B cell (primary cell): Measurements from ENCODE around the gene CCR3.

Experiments used
- EZH2 ChIP-seq: IDR thresholded peaks from 2 replicates; pipeline ENCODE4 v1.6.1; 2012; ENCODE audit warnings: borderline replicate concordance, low read depth, mild to moderate bottlenecking, moderate library complexity, low read length; ENCODE audit not compliant: insufficient read depth, poor library complexity, severe bottlenecking
- TF ChIP-seq, protein P1 (sequence below): fragments of 200-600 bp; IDR thresholded peaks from one replicate; pipeline ENCODE4 v1.8.0; 2022; ENCODE audit warnings: antibody characterized with exemption, mild to moderate bottlenecking

DNA sequence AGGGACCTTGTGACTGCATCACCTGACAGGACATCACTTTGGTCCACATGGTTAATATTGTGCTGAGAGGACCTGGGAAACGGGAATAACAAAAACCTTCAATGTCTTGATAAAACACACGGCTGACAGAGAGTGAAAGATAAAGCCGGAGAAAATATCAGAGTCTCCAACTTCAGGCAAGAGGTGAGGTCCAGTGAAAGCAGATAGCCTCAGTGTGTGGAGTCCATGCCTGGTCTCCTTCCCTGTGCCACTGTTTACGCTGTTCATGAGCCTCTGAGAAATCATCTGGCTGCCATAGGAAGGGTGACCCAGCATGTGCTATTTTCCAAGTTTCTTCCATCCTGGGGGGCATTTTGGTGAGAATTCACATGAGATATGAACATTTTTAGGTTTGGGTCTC, 39.8 kb downstream of the CCR3 start:
- no peak for TF ChIP-seq EZH2
- TF ChIP-seq, protein P1, sequence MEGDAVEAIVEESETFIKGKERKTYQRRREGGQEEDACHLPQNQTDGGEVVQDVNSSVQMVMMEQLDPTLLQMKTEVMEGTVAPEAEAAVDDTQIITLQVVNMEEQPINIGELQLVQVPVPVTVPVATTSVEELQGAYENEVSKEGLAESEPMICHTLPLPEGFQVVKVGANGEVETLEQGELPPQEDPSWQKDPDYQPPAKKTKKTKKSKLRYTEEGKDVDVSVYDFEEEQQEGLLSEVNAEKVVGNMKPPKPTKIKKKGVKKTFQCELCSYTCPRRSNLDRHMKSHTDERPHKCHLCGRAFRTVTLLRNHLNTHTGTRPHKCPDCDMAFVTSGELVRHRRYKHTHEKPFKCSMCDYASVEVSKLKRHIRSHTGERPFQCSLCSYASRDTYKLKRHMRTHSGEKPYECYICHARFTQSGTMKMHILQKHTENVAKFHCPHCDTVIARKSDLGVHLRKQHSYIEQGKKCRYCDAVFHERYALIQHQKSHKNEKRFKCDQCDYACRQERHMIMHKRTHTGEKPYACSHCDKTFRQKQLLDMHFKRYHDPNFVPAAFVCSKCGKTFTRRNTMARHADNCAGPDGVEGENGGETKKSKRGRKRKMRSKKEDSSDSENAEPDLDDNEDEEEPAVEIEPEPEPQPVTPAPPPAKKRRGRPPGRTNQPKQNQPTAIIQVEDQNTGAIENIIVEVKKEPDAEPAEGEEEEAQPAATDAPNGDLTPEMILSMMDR = no peak
